HG03064 (cell line): ENCODE data around the gene SYT15B.
"Not testable (repeated sequence)": the region's sequence is repeated elsewhere in the genome, so short reads cannot be mapped to it uniquely, and the experiment has no call there.

Experiments used
- ATAC-seq: cut with Tn5 transposase; IDR thresholded peaks from one replicate; pipeline ENCODE4 v1.9.1; 2021; ENCODE audit warnings: low read depth; ENCODE audit not compliant: unreplicated experiment

The SYT15B gene

DNA sequence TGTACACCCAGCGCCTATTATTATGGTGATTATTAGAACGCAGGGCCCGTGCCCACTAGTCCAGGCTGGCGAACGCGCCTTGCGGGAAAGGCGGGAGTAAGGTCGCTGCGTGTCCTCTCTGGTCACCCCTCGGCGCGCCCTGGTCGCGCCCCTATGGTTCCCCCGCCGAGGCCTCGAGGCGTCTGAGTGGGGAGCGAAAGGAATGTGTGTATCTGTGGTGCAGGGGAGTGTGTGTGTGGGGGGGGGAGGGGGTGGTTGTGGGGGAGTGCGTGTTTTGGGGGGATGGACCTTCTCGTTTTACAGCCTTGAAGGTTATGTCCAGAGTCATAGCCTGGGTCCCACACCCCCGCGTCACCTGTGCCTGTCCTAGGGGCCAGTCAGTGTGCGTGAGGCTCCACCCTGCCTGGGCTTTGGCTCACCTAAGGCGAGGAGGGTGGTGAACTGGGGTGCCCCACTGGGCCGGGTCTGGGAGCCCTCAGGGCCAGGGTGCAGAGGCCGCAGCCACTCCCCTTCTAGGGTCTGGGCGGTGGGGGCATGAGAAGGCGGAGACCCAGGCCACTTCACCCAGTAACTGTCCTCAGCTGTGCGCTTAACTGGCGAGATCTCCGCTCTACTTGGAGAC, at the start of gene SYT15B:
Gene SYT15B (minus strand): TSS at position 39 of the 622 bp plus-strand sequence. CDS start 952 bp downstream, outside the sequence.
- not testable (repeated sequence) for ATAC-seq

DNA sequence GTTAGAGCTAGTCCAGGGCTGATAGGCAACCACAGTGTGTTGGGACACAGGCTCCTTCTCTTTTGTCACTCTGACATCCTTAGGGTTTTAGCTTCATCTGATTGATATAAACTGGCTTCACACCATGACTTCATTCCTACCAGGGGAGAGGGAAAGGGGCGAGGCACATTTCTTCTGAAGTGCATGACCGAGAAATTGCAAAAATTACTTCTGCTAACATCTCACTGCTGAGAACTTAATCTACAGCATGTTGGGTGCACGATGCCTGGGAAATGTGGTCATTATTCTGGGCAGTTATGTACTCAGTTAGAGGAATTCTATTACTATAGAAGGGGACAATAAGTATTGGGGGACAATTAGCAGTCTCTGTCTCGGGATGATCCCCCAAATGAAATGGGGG, 16.2 kb upstream of the SYT15B start:
- not testable (repeated sequence) for ATAC-seq

DNA sequence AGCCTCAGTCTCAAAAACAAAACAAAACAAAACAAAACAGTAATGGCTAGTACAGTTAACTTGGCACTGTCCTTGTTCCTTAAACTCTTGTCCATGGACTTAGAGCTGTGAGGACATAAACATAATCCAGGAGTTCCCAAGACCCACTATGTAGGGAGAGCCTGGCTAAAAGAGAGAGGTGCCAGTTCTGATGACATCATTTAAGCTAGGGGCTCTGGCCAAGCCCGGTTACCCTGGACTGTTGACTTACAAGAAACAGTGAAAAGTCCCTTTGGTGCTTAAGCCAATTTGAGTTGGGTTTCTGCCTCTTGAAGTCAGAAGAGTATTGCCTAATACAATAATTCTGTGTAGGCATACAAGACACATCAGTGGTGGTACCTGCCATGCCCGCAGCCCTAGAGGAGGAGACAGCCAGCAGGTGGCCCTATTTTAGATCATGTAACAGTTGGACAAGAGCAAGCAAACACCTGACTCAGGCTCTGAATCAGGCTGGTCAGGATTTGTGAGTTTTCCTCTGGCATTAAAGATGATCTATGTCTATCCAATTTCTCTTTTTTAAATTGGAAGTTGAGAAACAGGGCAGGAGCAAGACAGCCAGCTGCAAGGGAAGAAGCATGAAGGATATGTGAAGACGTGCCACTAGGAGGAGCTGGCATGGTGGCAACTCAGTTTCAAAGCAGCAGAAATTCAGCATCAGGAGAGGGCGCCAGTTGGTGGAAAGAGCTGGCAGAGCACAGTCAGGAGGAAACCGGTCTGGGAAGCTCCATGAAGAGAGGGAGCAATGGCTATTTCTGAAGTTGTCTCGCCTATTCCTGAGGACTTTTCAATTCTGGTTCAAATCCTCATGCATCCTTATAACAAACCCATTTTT, 12.2 kb upstream of the SYT15B start:
- ATAC-seq: not testable (repeated sequence)

DNA sequence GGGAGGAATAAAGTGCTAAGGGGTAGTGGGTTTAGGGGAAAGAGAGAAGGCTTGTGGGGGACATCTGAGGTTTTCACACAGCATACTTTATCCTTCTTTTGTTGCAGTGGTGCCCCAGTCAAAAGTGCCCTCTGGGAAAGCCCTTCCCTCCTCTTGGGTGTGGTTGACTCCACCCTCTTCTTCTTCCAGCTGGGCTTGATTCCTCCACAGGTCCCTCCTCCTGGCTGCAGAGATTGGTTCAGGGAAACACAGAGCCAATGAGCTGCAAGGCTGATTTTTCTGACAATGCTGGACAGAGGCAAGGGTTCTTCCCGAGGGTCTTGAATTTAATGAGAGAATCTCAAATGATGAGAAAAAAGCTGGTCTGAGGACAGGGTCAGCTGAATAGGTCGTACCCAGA, 7.4 kb upstream of the SYT15B start:
- ATAC-seq: not testable (repeated sequence)

DNA sequence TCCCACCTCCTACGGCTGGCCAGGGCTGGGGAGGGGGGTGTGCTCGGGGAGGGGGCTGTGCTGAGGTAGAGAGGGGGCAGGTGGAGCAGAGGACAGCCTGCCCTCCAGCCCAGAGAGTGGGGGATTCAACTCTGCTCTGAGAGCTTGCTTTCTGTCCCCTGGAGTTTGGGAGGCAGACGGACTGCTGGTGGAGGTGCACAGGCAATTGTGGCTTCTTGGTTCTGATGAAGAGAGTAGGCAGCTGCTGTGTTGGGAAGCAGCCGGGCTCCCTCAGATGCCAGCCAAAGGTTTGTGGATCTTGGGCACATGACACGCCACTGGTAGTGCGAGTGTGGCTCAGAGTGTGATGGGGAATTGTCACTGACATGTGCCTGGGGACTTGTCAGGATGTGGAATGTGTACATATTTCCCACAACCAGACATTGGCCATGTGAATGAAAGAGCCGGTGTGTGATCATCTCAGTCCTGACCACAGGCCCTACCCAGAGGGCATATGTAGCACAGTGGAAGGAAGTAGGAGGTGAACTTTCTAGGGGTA, 5.3 kb upstream of the SYT15B start:
- not testable (repeated sequence) for ATAC-seq

DNA sequence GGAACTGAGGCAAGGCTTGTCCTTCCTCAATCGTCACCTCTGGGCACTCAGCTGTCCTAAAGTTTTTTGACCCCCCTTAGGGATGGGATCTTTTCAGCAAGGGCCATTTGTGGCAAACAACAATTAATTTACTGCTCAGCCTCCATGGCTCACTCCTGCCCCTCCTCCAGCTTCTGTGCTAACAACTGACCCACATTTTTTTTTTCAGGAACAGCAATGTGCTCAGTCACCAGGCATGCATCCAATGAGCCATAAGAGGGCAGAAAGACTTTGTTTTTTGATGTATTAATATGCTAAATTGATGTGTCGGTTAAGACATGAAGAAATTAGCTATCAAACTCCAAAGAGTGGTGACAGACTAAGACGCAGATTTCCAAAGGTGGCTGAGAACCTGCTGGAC, 4.7 kb upstream of the SYT15B start:
- ATAC-seq: not testable (repeated sequence)

DNA sequence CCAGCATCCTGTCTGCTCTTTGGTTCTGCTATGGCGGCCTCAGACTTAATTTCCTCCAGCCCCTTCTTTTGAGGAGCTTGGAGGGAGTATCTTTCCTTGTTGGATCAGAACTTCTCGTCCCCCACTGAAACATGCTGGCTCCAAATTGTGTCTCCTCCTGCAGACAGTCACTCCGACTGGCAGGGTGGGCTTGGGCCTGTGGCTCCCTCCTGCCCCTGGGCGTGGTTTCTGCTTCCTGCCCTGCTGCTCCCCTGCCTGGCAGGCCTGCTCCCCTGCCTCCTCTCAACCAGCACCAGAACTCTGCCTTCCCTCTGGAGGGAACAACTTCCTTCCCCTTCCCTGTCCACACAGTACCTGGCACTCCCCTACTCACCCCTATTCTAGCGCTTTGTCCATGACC, 3.8 kb upstream of the SYT15B start:
- ATAC-seq: not testable (repeated sequence)

DNA sequence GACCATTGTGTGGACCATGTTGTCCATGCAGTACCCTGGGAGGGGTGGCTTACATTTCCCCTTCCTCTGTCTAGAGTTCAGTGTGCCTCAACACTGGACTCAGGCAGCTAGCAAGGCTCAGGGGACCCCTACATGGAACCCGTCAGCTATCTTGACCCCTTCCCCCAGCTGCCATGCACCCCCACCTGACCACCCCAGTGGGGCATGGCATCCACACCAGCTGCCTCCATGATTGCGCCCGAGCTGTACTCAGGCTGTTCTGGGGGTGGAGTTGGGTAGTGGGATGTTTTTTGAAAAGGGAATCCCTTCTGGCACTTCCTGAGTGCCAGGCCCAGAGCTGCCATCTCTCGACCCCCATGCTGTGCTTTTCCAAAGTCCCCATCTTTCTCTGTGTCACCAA, 1.8 kb upstream of the SYT15B start:
- not testable (repeated sequence) for ATAC-seq

DNA sequence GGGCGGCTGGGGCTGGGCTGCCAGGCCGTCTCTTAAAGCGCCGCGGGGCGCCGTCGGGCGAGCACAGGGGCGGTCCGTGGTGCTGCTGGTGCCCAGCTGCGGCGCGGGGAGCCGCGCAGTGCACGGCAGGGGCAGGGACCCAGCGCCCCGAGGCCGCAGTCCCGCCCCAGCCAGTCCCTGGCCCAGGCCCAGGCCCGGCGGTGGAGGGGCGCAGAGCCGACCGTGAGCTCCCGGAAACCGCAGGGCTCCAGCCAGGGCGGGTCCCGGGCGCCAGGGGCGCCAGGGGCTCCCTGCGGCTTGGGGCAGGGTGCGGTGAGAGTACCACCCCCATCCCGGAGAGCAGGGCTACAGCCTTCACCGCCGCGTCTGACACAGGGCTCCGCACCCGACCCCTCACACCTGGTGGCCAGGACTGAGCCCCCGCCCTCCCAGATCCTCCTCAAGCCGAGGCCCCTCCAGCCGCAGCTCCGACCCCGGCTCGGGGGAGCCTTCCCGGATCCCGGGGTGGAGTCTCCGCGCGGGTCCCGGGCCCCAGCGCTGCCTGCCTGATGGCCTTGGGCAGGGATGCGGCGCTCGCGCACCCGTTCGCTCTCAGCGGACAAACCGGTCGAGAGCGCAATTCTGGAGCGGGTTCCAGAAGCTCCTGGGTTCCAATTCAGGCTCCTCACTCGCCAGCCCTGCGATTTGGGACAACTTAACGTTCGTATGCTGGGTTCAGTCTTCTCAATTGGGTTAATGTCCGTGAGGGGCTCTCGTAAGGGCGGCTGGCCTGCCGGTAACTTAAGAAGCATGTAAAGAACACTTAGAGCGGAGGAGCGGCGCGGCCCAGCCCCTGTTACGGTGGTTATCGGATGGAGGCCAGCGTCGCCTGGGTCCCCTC, 478 bp downstream of the SYT15B start:
- ATAC-seq: not testable (repeated sequence)

DNA sequence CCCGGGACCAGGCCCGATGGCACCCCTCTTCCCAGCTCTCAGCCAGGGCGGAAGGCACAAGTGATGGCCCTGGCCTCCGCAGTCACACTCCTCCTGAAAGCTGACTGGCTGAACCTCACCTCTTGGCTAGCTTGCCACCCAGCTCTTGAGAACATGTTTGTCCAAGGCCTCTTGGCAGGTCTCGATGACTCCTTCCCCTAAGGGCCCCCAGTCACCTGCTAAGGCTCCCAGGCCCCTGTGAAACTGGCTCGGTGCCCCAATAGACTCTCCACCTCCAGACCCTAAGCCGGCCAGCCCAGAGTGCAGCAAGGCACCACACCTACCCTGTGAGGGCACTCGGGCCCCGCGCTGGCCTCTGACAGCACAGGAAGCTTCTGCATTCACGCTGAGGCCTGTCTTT, 4.5 kb downstream of the SYT15B start:
- ATAC-seq: not testable (repeated sequence)

DNA sequence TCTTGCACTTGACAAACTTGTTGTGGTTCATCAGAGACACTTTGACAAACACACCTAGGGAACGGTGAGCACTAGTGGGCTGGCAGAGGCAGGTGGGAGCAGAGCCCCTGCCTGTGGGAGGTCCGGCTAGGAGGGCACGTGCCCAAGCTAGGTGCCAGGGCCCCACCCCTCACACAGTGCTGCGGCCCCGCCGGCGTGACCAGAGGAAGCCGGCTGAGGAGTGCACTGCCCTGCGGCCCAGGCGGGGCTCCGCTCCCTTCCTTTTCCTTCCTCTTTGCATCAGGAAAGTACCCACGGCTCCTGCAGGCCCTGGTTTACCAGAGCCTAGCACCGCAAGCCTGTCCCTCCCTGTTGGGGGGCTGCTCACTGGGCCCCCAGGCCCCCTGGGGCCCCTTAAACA, 7.2 kb downstream of the SYT15B start:
- not testable (repeated sequence) for ATAC-seq

DNA sequence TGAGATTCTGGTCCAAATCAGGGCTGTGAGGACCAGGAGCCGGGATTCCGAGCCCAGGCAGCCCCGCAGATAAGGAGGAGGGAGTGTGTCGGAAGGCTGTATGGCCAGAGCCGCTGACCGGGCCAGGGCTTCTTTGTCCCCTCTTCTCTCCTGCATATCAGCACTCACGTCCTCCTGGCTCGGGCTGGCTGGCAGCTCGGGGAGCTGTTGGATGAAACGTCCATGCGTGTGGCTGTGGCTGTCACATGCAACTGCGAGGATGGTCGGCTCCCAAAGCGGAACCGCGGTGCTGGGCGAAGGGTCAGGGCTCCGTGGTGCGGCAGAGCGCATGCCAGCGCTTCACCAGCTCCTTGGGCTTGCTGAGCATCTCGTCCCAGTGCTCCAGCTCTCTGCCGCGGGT, 9.5 kb downstream of the SYT15B start:
- not testable (repeated sequence) for ATAC-seq

DNA sequence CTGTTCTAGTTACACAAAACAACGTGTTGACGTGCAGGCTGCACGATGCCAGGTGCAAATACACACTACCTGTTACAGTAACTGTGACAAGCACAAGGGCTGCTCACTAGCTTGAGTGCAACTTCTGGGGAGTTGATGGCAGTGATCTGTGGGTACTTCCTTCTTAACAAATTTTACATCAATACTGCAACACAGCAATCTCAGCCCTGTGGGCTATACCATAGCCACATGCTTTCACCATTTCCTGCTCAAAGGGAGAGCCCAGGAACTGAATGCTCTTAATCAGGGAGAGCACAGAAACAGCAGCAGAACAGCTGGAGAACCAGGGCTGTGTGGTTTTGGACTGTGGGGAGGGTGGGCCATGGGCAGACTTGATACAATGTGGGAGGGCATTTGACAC, 10.2 kb downstream of the SYT15B start:
- ATAC-seq: not testable (repeated sequence)

DNA sequence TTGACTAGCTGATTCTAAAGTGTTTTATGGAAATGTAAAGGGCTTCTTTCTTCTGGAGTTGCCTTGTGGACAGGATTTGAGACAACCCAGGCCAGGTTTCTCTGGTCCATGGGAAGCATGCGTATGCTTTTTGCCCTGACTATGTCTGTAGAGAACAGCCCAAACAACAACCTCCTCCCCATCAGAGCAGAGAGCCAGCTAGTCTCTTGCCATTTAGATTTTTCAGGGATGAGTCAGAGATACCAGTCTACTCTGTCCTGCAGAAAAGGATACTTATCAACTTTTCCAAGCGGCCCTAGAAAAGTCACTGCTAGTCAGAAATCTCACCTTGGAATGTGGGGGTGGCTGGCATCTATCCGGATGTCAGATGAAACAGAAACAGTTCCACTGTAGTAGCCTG, 11.6 kb downstream of the SYT15B start:
- ATAC-seq: not testable (repeated sequence)

DNA sequence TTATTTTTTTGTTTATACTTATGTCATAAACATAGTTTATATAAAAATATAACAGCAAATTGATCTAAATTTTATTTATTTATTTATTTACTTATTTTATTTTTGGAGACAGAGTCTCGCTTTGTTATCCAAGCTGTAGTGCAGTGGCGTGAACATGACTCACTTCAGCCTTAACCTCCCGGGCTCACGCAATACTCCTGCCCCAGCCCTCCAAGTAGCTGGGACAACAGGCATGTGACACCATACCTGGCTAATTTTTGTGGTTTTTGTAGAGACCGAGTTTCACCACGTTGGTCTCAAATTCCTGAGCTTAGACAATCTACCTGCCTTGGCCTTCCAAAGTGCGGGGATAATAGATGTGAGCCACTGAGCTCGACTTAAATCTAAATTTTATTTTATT, 13.0 kb downstream of the SYT15B start:
- not testable (repeated sequence) for ATAC-seq

DNA sequence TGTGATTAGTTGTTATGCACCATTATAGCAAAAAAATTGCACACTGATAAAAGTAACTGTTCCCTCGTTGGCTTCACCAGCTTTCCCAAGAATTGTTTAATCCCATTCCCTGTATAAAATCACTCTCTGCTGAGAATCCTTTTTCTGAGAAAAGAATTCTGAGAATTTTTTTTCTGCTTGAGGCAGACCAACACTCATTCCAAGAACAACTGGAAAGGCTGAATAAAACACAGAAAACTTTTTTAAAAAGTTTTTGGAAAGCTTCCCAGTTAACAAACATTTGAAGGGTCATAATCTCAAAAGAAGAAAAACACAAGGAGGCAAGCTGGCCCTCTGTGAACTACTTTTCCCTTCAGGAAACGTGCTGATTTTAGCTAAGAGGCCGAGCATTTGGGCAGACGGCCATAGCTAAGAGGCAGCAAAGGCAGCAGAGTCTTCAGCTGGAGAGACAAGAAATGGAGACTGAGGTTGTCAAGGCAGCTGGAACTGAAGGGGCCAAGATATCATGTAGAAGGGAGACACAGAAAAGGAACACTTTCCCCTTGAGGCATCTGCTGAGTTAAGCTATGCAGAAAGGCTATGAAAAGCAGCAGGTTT, 16.5 kb downstream of the SYT15B start:
- not testable (repeated sequence) for ATAC-seq

DNA sequence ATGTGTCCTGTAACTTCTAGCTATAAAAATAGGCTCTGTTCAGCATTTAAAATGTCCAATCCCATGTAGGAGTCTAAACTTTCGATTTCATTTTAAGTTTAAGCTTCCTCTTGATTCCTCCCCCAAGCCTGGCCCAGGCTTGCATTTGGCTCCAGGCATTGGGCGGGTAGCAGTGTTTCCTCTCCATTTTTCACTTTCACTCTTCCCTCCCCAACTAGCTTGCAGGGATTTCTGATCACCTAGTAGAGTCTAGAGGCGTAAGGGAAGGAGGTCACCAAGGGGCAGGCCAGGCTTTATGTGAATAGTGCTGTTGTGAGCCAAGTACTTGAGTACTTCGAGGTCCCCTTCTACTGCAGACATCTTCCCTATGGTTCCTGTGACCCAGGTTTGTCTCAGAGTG, 18.5 kb downstream of the SYT15B start:
- not testable (repeated sequence) for ATAC-seq

DNA sequence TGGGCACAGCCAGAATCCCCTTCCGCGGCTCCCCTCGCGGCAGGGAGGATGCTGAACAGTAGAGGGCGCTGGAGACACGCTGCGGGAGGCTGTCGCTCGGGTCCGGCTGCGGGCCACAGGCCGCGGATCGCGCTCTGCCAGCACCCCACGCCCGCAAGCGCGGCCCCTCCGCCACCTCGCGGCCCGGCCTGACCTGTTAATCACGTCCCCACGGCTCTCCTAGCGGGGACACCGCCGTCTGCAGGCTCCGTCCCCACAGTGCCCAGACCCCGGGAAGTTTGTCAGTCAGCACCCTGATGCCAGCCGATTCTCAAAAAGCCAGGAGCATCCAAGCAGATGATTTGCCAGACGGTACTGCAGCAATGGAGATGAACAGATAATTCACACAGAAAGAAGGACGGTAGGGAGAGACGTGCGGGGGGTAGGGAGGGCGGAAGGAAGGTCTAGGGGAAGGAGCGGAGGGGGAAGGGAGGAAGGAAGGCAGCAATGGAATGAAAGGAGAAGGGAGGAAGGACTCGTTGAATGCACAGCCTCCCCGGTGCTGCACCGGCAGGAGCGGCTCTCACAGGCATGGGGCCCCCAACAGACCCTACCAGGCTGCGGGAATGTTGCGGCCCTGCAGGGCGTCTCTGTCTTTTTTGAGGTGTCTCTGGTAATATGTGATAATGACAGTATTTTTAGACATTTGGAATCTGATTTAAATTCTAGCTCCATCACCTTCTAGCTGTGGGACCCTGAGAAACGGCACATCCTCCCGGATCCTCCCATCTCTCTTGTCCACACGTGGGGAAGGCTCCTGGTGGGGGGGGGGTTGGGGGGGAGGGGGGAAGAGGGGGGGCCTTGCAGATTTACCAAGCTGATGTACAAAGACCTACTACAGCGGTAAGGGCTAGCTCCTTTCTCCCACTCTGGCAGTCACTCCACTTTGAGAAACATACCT, 19.5 kb downstream of the SYT15B start:
- ATAC-seq: peak; percentile 82

DNA sequence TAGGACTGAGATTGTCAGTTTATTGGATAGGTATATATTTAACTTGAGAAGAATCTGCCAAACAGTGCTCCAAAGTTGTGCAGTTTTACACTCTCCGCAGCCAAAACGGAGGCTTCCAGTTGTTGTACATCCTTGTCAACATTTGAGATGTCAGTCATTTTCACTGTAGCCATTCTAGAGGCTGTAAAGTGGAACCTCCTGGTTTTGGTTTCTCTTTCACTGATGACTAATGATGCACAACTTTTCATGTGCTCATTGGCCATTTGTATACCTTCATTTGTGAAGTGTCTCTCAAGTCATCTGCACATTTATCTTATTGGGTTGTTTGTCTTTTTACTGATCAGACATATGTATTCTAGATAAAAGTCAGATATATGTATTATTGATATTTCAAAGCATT, 22.5 kb downstream of the SYT15B start:
- ATAC-seq: not testable (repeated sequence)
